Tongue (tissue), 2 donors: ENCODE measurements around the gene NRAP. TPM values are rescaled to one million over a fixed set of nuclear protein-coding genes. Genes with fewer than 3 reads are reported as not detected.

Source experiments
- DNase-seq: peaks from one replicate; pipeline ENCODE4 v3.0.0-alpha.2; 2015
- total RNA-seq: library from RNA; depleted of rRNA; stranded (reverse); fragments of >200 nt; gene quantifications from one replicate; pipeline ENCODE4 v1.2.3, GENCODE V29; 2014

NRAP gene
- total RNA-seq, 1 donor from 2014 or later: 304 TPM

- no peak for DNase-seq
These were observed 32.0 kb downstream of the NRAP start for GRCh38 chr10:113631684-113632367.

GRCh38 chr10:113630929-113631533 is 32.8 kb downstream of the NRAP start:
- no peak for DNase-seq

DNA sequence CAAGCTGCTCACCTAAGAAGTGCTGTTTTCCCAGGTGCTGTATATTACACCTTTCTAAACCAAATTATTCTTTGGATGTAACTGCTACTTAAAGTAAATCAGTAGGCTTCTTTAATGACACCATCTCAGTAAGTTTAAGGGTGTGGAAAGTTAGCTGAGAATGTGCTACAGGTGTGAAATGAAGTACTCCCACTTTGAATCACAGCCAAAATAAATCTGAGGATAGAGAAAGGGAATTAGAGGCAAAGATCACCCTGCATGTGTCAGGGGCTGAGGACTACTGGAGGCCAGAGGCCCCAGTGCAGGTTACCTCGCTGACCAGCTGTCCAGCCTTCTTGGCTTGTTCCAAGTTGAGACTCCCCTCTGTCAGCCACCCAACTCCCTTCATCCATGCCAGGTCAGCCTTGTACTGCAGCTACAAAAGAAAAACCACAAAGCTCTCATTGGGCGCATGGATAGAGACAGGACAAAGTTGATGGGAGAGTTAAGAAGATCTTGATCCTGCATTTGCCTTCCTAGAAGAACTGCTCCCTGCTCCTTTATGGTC is 35.2 kb downstream of the NRAP start:
- no peak for DNase-seq

DNA sequence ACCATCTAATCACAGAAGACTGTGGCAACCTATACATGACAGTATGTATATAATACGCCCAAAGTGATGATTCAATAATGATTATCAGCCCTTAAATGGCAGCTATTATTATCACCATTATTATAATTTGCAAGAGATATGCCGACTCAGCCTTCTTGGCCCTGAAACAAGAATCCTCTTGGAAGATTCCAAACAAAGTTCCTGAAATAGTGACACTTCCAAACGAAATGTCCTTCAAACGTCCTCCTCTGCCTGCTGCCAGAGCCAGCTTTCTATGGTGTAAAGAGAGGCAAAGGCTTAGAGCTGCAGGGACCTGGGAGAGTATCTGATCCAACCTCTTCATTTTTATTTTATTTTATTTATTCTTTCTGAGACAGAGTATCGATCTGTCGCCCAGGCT is 36.0 kb downstream of the NRAP start:
- no peak for DNase-seq

- DNase-seq: peak; percentile 32
These were observed 37.0 kb downstream of the NRAP start for GRCh38 chr10:113626809-113627355.

GRCh38 chr10:113625461-113626186 is 38.2 kb downstream of the NRAP start:
- no peak for DNase-seq

GRCh38 chr10:113622831-113623230 is 41.0 kb downstream of the NRAP start:
- DNase-seq: no peak

GRCh38 chr10:113621799-113622198 is 42.0 kb downstream of the NRAP start:
- no peak for DNase-seq

DNA sequence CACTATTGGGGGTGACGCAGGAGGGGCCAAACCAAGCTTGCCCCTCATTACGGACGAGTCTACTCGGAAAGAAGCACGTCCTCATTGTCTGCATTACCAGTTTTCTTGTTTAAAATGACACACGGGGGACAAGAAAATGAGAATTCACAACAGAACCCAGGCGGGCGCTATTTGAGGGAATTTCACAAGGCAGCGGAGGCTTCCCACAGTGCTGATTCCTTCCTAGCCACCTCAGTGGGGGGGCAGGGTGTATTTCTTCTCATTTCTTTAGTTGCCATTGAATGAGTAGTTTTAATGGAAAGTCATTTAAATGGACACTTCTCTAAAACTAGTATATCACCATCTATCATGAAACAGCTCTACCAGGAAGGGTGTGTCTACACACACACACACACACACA is 42.9 kb downstream of the NRAP start:
- no peak for DNase-seq

DNA sequence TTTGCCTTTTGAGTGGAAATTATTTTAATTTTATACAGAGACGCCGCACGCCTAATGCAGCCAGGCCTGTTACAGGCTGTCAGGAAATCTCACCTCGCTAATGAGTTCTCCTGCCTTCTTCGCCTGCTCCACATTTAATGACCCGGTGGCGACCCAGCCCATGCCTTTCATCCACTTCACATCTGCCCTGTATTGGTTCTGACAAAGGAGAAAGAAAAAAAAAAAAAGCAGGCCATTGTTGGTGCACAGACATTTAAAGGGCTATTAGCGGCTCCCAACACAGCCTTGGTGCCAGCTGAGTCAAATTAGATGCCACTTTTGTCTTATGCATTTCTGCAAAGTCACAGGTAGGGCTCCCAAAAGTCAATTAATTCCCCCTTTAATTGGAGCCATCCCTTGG is 43.3 kb downstream of the NRAP start:
- DNase-seq: no peak

GRCh38 chr10:113619401-113619800 is 44.4 kb downstream of the NRAP start:
- DNase-seq: no peak

DNA sequence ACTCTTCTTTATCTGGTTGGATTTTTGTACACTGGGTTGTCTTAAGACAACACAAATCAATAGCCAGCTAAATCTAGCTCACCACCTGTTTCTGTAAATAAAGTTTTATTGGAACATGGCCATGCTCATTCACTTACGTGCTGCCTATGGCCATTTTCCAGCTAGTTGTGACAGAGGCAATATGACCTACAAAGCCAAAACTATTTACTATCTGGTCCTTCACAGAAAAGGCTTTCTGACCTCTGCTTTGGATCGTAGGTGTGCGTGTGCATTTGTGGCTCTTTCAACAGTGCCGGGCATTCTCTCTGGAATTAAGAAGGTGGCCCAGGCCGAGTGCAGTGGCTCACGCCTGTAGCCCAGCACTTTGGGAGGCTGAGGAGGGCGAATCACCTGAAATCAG is 45.5 kb downstream of the NRAP start:
- no peak for DNase-seq

DNA sequence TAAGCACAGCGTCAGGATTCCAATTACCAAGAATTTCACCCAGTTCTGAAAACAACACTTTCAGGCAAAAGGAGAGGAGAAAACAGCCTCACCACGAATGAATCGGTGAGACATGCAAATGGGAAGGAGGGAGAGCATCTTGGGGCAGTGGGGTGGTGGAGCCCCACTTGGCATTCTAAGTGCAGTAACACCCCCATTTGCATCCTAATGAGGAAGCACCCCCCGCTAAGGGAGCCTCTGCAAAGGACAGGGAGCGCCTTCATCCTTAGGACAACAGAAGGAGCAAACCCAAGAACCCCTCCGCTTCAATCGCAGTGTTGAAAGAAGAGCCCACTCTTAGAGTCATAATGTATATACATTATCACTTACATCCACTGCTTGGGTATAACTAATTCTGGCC is 46.8 kb downstream of the NRAP start:
- DNase-seq: no peak

GRCh38 chr10:113616244-113617074 is 47.4 kb downstream of the NRAP start:
- DNase-seq: peak; percentile 43

DNA sequence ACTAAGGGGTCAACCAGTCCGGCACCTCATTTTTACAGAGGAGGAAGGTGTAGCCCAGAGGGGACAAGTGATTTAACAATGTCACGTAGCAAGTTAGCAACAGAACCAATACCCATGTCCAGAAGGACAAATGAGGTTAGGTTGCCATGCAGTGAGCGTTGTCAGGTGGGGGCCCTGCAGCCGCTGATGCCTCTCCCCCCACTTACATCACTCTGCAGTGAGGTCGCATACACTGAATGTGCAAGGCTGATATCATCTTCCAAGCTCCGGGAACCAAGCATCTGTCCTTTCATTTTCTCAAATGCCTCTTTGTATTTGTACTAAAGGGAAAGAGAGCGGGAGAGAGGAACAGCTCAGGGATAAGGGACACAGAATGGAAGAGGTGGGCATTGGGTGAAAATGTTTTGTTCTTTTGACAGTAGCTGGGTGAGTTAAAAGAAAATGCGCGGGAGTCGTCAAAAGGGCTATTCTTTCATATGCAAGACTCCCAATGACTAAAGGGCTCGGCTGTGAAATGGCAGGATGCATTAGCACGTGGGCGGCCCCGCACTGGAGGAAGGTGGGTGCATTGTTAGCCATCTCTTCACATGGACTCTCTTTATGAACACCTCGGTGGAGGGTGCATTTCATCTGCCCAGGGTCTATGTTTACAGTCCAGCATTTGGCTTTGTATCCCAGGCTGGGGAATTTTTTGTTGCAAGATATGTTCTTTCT is 49.7 kb downstream of the NRAP start:
- DNase-seq: no peak

- no peak for DNase-seq
These were observed 50.4 kb downstream of the NRAP start for GRCh38 chr10:113613427-113613826.

DNA sequence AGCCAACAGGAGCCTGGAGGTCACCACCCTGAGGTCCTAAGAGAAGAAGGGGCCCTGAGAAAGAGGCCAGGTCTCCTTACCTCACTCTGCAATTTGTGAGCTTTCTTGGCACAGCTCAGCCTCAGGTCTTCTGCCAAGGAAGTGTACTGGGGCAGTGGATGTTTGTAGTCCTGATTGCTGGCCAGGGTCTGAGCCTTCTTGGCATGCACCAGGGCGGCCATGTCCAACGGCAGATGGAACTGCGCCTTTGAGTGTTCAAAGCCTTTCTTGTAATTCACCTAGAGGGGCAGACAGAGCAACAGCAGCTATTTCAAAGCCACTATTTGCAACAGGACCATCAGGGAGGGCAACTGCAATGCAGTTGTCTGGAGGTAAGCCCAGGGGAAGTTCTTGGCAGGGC is 51.7 kb downstream of the NRAP start:
- DNase-seq: no peak

DNA sequence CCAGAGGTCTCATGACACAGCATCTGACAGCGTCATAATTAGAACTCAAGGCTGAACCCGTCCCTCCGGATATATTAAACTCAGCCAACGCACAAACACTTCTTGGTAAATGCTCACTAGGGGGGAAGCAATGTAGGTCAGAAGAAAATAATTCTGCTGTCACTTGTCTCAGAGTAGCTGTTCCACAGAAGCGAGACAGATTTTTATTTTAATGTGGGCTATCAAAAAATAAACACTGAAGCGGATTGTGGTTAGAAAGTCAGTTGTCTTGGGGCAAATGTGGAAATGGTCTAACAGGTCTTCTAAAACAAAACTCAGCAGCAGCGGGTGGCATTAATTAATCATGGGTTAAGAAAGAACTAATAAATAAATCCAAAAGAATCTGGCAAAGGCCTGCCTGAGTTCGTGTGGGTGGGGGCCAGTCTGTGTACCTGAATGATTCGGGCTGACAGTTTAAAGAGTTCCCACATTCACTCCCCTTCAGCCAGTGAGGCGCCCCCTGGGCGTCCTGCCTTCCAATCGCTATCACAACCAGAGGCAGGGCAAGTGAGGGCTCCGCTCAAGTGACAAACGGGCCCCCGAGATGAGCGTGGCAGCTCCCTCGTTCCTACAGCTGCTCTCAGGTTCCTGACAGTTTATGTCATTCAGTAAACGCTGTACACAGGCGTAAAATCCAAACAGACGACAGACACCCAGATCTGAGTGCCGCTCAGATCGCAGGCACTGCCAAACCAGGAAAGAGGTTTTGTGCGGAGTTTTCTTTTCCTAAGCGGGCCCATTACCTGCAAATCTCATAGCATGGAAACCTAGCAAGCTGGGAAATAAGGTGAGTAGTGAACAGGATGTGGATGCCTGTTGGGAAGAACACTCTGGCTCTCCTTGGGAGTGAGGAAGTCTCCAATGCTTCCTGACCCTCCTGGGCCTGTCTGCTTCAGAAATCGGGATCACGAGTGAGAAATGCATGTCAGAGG is 52.9 kb downstream of the NRAP start:
- peak; percentile 40 for DNase-seq

GRCh38 chr10:113609704-113610108 is 54.1 kb downstream of the NRAP start:
- no peak for DNase-seq
